Measurements from ENCODE around the gene TKT. TPM values are rescaled to one million over a fixed set of nuclear protein-coding genes. Genes with fewer than 3 reads are reported as not detected.
"Not testable (repeated sequence)": the region's sequence is repeated elsewhere in the genome, so short reads cannot be mapped to it uniquely, and the experiment has no call there.

The TKT gene, protein sequence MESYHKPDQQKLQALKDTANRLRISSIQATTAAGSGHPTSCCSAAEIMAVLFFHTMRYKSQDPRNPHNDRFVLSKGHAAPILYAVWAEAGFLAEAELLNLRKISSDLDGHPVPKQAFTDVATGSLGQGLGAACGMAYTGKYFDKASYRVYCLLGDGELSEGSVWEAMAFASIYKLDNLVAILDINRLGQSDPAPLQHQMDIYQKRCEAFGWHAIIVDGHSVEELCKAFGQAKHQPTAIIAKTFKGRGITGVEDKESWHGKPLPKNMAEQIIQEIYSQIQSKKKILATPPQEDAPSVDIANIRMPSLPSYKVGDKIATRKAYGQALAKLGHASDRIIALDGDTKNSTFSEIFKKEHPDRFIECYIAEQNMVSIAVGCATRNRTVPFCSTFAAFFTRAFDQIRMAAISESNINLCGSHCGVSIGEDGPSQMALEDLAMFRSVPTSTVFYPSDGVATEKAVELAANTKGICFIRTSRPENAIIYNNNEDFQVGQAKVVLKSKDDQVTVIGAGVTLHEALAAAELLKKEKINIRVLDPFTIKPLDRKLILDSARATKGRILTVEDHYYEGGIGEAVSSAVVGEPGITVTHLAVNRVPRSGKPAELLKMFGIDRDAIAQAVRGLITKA
- 231 and 232 TPM in 2 replicates for total RNA-seq

DNA sequence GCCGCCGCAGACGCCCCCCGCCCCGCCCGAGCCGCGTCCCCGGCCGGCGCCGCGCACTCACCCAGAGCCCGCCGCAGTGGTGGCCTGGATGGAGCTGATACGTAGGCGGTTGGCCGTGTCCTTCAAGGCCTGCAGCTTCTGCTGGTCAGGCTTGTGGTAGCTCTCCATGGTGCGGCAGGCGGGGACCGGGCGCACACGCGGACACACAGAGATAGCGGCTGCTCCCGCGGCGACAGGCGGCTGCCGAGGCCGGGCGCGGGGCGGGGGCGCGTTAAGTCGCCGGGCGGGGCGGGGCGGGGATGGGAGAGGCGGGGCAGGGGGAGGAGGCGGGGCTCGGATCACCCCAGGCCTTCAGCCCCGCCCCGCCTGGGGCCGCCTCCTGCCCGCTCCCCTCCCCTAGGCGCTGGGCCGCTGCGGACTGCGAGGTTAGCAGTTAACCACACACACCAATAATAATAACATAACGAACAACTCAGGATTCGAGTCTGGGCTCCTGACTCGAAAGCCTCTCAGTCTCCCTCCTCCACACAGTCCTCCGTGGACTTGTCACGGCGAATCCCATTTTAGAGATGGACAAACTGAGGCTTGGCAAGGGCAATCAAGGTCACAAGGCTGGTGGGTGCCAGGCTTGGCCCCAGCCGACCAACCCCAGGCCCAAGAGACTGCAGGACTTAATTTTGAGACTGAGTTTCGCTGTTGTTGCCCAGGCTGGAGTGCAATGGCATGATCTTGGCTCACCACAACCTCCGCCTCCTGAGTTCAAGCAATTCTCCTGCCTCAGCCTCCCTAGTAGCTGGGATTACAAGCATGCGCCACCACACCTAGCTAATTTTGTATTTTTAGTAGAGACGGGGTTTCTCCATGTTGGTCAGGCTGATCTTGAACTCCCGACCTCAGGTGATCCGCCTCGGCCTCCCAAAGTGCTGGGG is at the start of gene TKT:
TSS of gene TKT (minus strand) at position 248 of the 929 bp plus-strand sequence. CDS start at position 168, 80 bp downstream.
- intact Hi-C loops (cut with micrococcal nuclease) = loop anchor here (1.0 to 10.0 kb wide), 10 partner anchors 91 to 1101 kb away; partner anchors contain the start of genes DCP1A, GNL3, PBRM1 and POC1A

DNA sequence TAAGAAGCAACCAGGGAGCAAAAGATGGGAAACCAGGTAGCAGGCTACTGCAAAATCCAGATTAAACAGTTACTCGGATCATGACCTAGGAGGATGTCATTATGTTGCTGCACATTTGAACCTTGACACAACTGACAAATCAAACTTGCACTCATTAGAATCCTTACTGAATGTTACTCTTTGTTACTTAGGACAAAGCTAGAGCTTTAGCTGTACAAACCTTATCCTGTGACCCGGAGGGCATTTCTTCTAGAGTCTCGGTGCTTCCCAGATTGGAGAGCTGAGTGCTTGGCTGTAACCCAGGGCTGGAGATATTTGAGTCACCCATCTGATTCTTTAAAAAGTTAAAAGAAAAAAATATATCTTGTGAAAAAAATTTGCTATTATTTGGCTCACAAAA is 48.1 kb upstream of the TKT start:
- intact Hi-C loops (cut with micrococcal nuclease) = no loop called here

- intact Hi-C loops (cut with micrococcal nuclease) = no loop called here
These were observed 47.7 kb upstream of the TKT start for GRCh38 chr3:53303549-53303948.

DNA sequence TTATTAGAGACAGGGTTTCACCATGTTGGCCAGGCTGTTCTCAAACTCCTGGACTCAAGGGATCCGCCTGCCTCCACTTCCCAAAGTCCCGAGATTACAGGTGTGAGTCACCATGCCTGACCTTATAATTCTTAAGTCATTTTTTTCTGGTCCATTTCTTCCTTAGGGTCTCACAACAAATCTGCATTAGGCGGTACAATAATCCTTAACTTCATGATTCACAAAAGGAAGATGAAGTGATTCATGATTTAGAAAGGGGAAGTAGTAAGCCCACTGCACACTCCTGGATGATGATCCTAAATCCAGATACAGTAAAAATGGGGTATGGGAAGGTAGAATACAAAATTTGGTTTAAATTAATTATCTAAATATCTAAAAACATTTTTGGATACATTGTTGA is 45.0 kb upstream of the TKT start:
- intact Hi-C loops (cut with micrococcal nuclease) = no loop called here

DNA sequence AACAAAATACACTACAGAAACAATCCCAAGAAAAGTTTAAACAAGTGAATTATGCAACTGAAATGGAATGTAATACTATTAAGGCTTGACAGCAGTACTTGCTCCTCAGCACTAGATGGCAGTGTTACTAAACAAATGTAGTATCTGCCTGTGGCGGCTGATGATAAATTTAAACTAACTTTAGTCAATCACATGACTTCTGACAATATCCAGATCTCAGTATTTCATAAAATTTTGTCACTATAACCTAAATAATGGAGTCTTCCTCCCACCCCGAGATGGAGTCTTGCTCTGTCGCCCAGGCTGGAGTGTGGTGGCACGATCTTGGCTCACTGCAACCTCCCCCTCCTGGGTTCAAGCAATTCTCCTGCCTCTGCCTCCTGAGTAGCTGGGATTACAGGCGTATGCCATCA is 43.8 kb upstream of the TKT start:
- intact Hi-C loops (cut with micrococcal nuclease) = loop anchor here (1.0 to 5.0 kb wide), 6 partner anchors 48 to 411 kb away; partner anchors contain the start of gene DCP1A

GRCh38 chr3:53295410-53295809 is 39.6 kb upstream of the TKT start:
- intact Hi-C loops (cut with micrococcal nuclease) = loop anchor here (5.0 kb wide), 1 partner anchor 217 kb away; no protein-coding TSS in a partner anchor

GRCh38 chr3:53293867-53294266 is 38.0 kb upstream of the TKT start:
- intact Hi-C loops (cut with micrococcal nuclease) = no loop called here

- intact Hi-C loops (cut with micrococcal nuclease) = no loop called here
These were observed 32.4 kb upstream of the TKT start for GRCh38 chr3:53288214-53288613.

DNA sequence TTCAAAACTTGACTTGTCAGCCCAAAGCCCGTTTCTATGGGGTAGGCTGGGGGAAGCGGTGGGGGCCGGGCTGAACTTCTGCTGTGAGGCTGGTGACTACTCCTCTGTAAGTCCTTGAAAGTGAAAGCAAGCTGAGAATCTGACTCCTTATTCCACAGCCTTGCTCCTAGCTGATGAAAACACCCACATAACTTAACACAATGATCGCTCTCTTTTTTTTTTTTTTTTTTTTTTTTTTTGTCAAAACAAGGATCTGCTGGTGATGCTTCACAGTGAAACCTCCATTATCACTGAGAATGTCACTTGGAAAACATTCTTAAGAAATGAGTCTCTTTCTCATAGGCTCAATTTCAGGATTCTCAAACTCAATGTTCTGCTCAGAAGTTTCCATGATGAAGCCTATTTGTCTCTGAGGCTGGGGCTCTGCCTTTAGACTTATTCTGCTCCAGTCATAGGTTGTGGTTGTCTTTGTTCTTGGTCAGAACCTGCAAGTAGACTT is 31.4 kb upstream of the TKT start:
- intact Hi-C loops (cut with micrococcal nuclease) = no loop called here

- intact Hi-C loops (cut with micrococcal nuclease) = no loop called here
These were observed 30.9 kb upstream of the TKT start for GRCh38 chr3:53286727-53287126.

DNA sequence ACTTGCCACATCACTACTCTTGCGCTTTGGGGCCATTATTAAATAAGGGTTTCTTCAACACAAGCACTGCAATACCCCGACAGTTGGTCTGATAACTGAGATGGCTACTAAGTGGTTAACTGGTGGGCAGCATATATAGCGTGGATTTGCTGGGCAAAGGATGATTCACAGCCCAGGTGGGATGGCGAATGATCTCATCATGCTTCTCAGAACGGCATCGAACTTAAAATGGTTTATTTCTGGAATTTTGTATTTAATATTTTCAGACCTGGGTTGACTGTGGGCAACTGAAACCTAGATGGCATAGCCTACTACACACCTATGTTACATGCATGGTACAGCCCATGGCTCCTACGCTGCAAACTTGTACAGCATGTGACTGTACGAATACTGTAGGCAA is 26.8 kb upstream of the TKT start:
- intact Hi-C loops (cut with micrococcal nuclease) = no loop called here

DNA sequence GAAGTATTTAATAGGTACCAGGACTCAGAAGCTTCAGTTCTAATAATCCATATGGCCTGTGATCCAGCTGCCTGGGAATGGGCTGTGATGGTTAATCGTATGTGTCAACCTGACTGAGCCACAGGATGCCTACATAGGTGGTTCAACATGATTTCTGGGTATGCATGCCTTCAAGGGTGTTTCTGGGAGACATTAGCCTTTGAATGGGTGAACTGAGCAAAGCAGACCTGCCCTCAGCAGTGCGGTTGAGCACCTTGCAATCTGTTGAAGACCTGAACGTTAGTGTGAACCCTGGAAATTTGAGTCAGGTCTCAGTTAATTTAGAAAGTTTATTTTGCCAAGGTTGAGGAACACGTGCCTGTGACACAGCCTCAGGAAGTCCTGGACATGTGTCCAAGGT is 22.8 kb upstream of the TKT start:
- intact Hi-C loops (cut with micrococcal nuclease) = no loop called here

- intact Hi-C loops (cut with micrococcal nuclease) = no loop called here
These were observed 19.2 kb upstream of the TKT start for GRCh38 chr3:53274938-53275605.

DNA sequence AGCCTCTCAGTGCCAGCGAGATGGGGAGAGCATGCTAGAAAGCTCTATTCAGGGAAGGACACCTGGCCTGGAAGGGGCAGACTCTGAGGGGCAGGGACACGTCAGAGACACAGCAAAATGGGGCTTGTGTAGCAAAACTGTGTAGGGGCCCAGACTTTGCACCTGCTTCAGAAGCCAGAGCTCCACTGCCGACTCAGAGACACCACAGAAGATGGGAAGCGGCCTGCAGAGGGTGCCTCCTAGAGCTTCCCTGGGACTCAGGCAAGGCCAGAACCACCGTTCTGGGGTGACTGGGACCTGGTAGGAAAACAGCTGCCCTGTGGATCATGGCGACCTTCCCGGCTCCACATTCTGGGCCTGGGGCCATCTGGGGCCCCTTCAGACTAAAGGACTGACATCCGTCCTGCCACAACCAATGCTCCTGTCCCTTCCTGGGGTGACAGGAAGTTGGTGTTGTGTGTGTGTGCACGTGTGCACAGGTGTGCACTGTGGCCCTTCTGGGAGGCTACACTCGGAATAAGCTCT is 17.4 kb upstream of the TKT start:
- intact Hi-C loops (cut with micrococcal nuclease) = no loop called here

DNA sequence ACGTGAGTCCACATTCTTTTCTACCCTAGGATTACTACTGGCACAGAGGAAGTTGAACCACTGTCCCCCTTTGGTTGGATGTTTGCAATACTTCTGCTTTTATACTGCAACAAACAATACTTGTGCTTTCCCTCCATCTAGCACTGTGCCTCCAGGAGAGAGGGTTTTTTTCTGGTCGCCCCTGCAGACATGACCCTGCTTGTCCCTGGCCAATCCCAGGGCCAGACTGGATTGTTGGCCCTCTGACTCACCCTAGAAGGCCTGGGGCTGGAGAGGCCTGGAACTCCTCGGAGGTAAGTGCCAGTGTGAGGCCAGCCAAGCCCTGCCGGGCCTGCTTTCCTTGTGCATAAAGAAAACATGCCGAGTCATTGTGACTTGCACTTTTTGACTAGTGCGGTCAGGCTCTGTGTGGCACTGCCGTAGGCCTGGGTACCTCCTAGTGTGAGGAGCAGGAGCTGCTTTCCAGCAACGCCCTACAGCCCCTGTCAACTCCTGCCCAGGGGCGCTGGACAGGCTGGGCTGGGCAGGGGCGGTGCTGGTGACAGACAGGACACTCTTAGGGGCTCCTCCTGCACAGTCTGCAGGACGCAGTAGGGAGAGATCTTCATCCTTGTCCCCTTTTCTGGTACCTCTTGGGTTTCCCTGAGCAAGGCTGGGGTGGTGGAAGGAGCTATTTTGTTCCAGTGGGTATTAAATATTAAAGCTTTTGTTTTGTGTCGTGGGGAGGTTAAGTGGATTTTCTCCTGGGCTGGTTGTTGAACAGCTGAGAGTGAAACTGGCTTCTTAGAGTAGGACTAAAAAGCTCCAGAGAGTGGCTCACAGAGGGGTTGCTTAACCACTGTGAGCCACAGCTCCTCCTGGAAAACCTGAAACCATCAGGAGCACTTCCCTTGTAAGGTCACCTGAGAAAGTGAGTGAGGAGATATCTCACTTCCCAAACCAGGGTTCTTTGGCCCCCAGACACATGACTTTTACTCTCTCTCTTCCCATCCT is 14.4 kb upstream of the TKT start:
- intact Hi-C loops (cut with micrococcal nuclease) = no loop called here

DNA sequence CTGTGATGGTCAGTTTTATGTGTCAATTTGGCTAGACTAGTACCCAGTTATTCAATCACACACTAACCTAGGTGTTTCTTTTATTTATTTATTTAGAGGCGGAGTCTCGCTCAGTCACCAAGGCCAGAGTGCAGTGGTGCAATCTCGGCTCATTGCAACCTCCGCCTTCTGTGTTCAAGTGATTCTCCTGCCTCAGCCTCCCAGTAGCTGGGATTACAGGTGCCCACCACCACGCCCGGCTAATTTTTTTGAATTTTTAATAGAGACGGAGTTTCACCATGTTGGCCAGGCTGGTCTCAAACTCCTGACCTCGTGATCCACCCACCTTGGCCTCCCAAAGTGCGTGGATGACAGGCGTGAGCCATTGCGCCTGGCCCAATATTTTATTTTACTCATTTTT is 13.4 kb upstream of the TKT start:
- intact Hi-C loops (cut with micrococcal nuclease) = not testable (repeated sequence)

- intact Hi-C loops (cut with micrococcal nuclease) = no loop called here
These were observed 11.9 kb upstream of the TKT start for GRCh38 chr3:53267766-53268165.

DNA sequence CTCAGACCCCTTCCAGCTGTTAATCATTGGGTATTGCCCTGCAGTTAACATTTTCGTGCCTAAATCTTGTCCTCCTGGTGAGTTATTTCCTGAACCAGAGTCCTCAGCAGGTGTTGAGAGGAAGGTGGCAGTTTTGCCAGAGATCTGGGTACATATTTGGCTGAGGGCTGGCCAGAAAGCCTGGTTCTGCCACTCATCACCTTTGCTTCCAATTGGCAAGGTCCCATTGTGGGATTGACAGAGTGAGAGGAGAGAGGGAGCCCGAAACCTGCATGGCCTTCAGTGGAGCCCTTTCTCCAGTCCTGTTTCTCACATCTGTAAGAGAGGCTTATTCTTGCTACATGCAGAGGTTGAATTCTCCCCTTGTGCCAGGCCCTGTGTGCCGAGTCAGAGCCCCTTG is 8.9 kb upstream of the TKT start:
- intact Hi-C loops (cut with micrococcal nuclease) = no loop called here

DNA sequence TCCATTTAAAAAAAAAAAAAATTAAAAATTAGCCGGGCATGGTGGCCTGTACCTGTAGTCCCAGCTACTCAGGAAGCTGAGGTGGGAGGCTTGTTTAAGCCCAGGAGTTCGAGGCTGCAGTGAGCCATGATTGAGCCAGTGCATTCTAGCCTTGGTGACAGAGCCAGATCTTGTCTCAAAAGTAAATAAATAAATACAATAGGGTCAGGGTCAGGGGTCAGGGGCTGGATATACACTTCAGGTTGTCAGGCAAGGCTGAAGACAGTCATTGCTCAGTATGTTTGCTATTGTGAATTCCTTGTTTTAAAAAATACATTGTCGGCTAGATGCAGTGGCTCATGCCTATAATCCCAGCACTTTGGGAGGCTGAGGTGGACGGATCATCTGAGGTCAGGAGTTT is 8.1 kb upstream of the TKT start:
- intact Hi-C loops (cut with micrococcal nuclease) = no loop called here
